Liver (tissue), 9 donors: ENCODE data around the gene LRRC8A. TPM values are rescaled to one million over a fixed set of nuclear protein-coding genes. Genes with fewer than 3 reads are reported as not detected.

Source experiments
- DNase-seq: peaks from one replicate; pipeline ENCODE4 v3.0.0-alpha.2; 2017; ENCODE audit warnings: low spot score
- H3K27ac ChIP-seq, 2 donors: one replicate each; pipeline ENCODE4 v1.7.0; 2013; ENCODE audit warnings: inconsistent platforms in 2 of 2, low read length in 2 of 2, control low read depth in 1 of 2, low read depth in 1 of 2, mild to moderate bottlenecking in 1 of 2
- H3K27me3 ChIP-seq, 4 donors: one replicate each; pipeline versions ENCODE4 v1.6.1 to v1.7.0; 2013; ENCODE audit warnings: low read length in 3 of 4, inconsistent platforms in 1 of 4, mild to moderate bottlenecking in 1 of 4, moderate library complexity in 1 of 4; ENCODE audit not compliant: control insufficient read depth in 4 of 4, insufficient read depth in 4 of 4
- H3K36me3 ChIP-seq, 4 donors: one replicate each; pipeline versions ENCODE4 v1.6.1 to v1.7.0; 2013; ENCODE audit warnings: low read length in 3 of 4, mild to moderate bottlenecking in 3 of 4, low read depth in 1 of 4, moderate library complexity in 1 of 4; ENCODE audit not compliant: control insufficient read depth in 4 of 4, insufficient read depth in 3 of 4
- H3K4me1 ChIP-seq, 4 donors: one replicate each; pipeline versions ENCODE4 v1.6.1 to v1.7.0; 2013; ENCODE audit warnings: low read length in 3 of 4, mild to moderate bottlenecking in 3 of 4, moderate library complexity in 1 of 4; ENCODE audit not compliant: control insufficient read depth in 4 of 4, insufficient read depth in 4 of 4
- H3K4me3 ChIP-seq, 3 donors: one replicate each; pipeline versions ENCODE4 v1.6.1 to v1.7.0; 2013; ENCODE audit warnings: low read length in 3 of 3, control low read depth in 1 of 3, low read depth in 1 of 3, mild to moderate bottlenecking in 1 of 3
- H3K9ac ChIP-seq, 2 donors: one replicate each; pipeline ENCODE4 v1.7.0; 2013; ENCODE audit warnings: low read length in 2 of 2, mild to moderate bottlenecking in 2 of 2, moderate library complexity in 2 of 2, control low read depth in 1 of 2, low read depth in 1 of 2
- H3K9me3 ChIP-seq, 4 donors: one replicate each; pipeline versions ENCODE4 v1.6.1 to v1.7.0; 2013; ENCODE audit warnings: low read length in 3 of 4; ENCODE audit not compliant: control insufficient read depth in 4 of 4
- EGR1 ChIP-seq, 2 donors: IDR thresholded peaks; 2 replicates each; pipeline ENCODE4 v1.6.1; 2016 to 2018; ENCODE audit warnings: antibody characterized with exemption in 2 of 2, low read depth in 2 of 2
- FOXA1 ChIP-seq: IDR thresholded peaks from 2 replicates; pipeline ENCODE4 v1.6.1; 2016; ENCODE audit warnings: antibody characterized with exemption
- FOXA2 ChIP-seq: IDR thresholded peaks from 2 replicates; pipeline ENCODE4 v1.6.1; 2016; ENCODE audit warnings: antibody characterized with exemption
- GABPA ChIP-seq, 2 donors: IDR thresholded peaks in 1 of 2; conservative IDR thresholded peaks in 1 of 2; 2 replicates each; pipeline ENCODE4 v1.6.1; 2016; ENCODE audit warnings: antibody characterized with exemption in 2 of 2, mild to moderate bottlenecking in 1 of 2, moderate library complexity in 1 of 2
- HNF4A ChIP-seq, 2 donors: conservative IDR thresholded peaks; 2 replicates each; pipeline ENCODE4 v1.6.1; 2016; ENCODE audit warnings: antibody characterized with exemption in 2 of 2, mild to moderate bottlenecking in 2 of 2
- HNF4G ChIP-seq: IDR thresholded peaks from 2 replicates; pipeline ENCODE4 v1.6.1; 2016; ENCODE audit warnings: antibody characterized with exemption
- JUND ChIP-seq, 2 donors: IDR thresholded peaks; 2 replicates each; pipeline ENCODE4 v1.6.1; 2016; ENCODE audit warnings: antibody characterized with exemption in 2 of 2
- NR2F2 ChIP-seq: IDR thresholded peaks from 2 replicates; pipeline ENCODE4 v1.6.1; 2016; ENCODE audit warnings: antibody characterized with exemption
- RAD21 ChIP-seq, 2 donors: IDR thresholded peaks; 2 replicates each; pipeline ENCODE4 v1.6.1; 2016; ENCODE audit warnings: antibody characterized with exemption in 2 of 2, mild to moderate bottlenecking in 2 of 2
- RXRA ChIP-seq, 2 donors: IDR thresholded peaks; 2 replicates each; pipeline ENCODE4 v1.6.1; 2017 to 2018; ENCODE audit warnings: antibody characterized with exemption in 2 of 2, mild to moderate bottlenecking in 1 of 2
- SP1 ChIP-seq: IDR thresholded peaks from 2 replicates; pipeline ENCODE4 v1.6.1; 2018; ENCODE audit warnings: antibody characterized with exemption, mild to moderate bottlenecking
- TAF1 ChIP-seq: conservative IDR thresholded peaks from 2 replicates; pipeline ENCODE4 v1.6.1; 2016; ENCODE audit warnings: antibody characterized with exemption, mild to moderate bottlenecking
- YY1 ChIP-seq: IDR thresholded peaks from 2 replicates; pipeline ENCODE4 v1.6.1; 2016; ENCODE audit warnings: antibody characterized with exemption, mild to moderate bottlenecking
- WGBS: extraction: QIAGEN DNeasy Blood & Tissue Kit; methylation state at CpG from one replicate; pipeline ENCODE4 v1.1.7; 2013; 5-methylcytosine and 5-hydroxymethylcytosine counted together
- polyA plus RNA-seq, 2 donors: library from polyadenylated mRNA; stranded (reverse) in 1 of 2; unstranded in 1 of 2; fragments of 200-250 nt in 1 of 2; fragments of >200 nt in 1 of 2; fragmentation: Nextera tagmentation in 1 of 2; extraction: Ambion mirVana in 1 of 2; gene quantifications; one replicate each; pipeline versions ENCODE4 v1.2.1 to v1.2.3, GENCODE V29; 2013 to 2015
- total RNA-seq, 2 donors: library from RNA; depleted of rRNA; stranded (reverse); fragments of >200 nt; gene quantifications; one replicate each; pipeline ENCODE4 v1.2.3, GENCODE V29; 2014
- TF ChIP-seq, protein P1 (sequence below): fragments of 150-350 bp; IDR thresholded peaks from 2 replicates; pipeline ENCODE4 v1.5.1; 2017; ENCODE audit warnings: improper control_type of control experiment, low read depth, low read length; ENCODE audit not compliant: missing input control
- TF ChIP-seq, protein P2 (sequence below): IDR thresholded peaks from 2 replicates; pipeline ENCODE4 v1.6.1; 2016; ENCODE audit warnings: antibody characterized with exemption, mild to moderate bottlenecking
- TF ChIP-seq, protein P3 (sequence below): IDR thresholded peaks from 2 replicates; pipeline ENCODE4 v1.6.1; 2016; ENCODE audit warnings: antibody characterized with exemption
- TF ChIP-seq, protein P4 (sequence below): IDR thresholded peaks from 2 replicates; pipeline ENCODE4 v1.6.1; 2016; ENCODE audit warnings: antibody characterized with exemption
- TF ChIP-seq, protein P5 (sequence below): IDR thresholded peaks from 2 replicates; pipeline ENCODE4 v1.6.1; 2016; ENCODE audit warnings: antibody characterized with exemption
- donor health status: healthy.
- donor health status: healthy.
- donor health status: healthy.
- donor health status: healthy.
- donor health status: healthy.

The LRRC8A gene
- total and polyA plus RNA-seq, 4 donors: 14.6 to 22.8 (median 17.9) TPM

DNA sequence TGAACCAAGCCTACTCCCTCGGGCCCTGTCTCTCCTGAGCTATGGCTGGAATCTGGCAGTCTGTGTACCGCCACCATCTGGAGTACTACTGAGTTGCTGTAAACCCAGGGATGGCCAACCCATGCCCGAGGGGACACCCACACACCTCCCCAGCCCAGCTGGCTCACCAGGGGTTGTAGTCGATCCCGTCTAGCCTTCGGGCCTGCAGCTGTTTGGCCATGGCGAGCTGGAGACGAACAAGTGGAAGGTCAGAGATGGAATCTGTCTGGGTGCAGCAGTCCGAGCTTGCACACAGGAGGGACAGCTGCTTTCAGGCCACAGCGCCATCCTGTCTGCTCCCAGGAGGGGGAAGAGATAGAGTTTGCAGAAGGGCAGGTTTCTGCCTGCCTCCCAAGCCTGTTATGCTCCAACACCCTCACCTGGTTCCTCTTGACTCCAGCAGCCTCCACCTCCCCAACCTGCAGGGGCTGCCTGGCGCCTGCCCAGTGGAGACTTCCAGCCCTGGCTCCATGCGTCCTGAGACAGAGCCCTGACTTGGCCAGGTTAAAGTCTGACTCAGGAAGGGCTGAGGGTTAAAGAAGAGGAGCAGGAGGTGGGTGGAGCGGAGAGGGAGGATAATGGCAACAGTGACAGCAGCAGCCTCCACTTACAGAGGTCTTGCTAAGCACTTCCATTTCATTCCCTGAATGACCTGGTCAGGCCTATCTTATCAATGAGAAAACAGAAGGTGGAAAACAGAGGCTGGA is 36.6 kb upstream of the LRRC8A start:
- H3K27me3 ChIP-seq: no peaks in the 10 kb centered on the region
- H3K4me3 ChIP-seq: no peak overlapping the region
- peaks cover 0 to 5% (median 2%) of the 10 kb centered on the region in 4 donors for H3K4me1 ChIP-seq
- H3K9me3 ChIP-seq: no peaks in the 10 kb centered on the region
- H3K36me3 ChIP-seq: peaks cover 0 to 9% (median 5%) of the 10 kb centered on the region in 4 donors
- no peak overlapping the region for H3K27ac ChIP-seq
- no peak for DNase-seq
- TF ChIP-seq HNF4G (no peak), FOXA2 (no peak), RAD21 (IDR thresholded peaks at IDR 0.05) (no peak), RXRA (IDR thresholded peaks at IDR 0.05) (no peak), GABPA (IDR thresholded peaks at IDR 0.05 in 1 of 2, conservative IDR thresholded peaks at IDR 0.05 in 1 of 2) (no peak), TAF1 (no peak), EGR1 (IDR thresholded peaks at IDR 0.05; ENCODE audit: low read depth in 2 of 2) (no peak), HNF4A (conservative IDR thresholded peaks at IDR 0.05) (no peak), SP1 (no peak), YY1 (no peak), NR2F2 (no peak), FOXA1 (no peak), JUND (IDR thresholded peaks at IDR 0.05) (no peak)
- TF ChIP-seq, protein P1, sequence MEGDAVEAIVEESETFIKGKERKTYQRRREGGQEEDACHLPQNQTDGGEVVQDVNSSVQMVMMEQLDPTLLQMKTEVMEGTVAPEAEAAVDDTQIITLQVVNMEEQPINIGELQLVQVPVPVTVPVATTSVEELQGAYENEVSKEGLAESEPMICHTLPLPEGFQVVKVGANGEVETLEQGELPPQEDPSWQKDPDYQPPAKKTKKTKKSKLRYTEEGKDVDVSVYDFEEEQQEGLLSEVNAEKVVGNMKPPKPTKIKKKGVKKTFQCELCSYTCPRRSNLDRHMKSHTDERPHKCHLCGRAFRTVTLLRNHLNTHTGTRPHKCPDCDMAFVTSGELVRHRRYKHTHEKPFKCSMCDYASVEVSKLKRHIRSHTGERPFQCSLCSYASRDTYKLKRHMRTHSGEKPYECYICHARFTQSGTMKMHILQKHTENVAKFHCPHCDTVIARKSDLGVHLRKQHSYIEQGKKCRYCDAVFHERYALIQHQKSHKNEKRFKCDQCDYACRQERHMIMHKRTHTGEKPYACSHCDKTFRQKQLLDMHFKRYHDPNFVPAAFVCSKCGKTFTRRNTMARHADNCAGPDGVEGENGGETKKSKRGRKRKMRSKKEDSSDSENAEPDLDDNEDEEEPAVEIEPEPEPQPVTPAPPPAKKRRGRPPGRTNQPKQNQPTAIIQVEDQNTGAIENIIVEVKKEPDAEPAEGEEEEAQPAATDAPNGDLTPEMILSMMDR: no peak
- TF ChIP-seq, protein P2, sequence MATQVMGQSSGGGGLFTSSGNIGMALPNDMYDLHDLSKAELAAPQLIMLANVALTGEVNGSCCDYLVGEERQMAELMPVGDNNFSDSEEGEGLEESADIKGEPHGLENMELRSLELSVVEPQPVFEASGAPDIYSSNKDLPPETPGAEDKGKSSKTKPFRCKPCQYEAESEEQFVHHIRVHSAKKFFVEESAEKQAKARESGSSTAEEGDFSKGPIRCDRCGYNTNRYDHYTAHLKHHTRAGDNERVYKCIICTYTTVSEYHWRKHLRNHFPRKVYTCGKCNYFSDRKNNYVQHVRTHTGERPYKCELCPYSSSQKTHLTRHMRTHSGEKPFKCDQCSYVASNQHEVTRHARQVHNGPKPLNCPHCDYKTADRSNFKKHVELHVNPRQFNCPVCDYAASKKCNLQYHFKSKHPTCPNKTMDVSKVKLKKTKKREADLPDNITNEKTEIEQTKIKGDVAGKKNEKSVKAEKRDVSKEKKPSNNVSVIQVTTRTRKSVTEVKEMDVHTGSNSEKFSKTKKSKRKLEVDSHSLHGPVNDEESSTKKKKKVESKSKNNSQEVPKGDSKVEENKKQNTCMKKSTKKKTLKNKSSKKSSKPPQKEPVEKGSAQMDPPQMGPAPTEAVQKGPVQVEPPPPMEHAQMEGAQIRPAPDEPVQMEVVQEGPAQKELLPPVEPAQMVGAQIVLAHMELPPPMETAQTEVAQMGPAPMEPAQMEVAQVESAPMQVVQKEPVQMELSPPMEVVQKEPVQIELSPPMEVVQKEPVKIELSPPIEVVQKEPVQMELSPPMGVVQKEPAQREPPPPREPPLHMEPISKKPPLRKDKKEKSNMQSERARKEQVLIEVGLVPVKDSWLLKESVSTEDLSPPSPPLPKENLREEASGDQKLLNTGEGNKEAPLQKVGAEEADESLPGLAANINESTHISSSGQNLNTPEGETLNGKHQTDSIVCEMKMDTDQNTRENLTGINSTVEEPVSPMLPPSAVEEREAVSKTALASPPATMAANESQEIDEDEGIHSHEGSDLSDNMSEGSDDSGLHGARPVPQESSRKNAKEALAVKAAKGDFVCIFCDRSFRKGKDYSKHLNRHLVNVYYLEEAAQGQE: no peak
- TF ChIP-seq, protein P3, sequence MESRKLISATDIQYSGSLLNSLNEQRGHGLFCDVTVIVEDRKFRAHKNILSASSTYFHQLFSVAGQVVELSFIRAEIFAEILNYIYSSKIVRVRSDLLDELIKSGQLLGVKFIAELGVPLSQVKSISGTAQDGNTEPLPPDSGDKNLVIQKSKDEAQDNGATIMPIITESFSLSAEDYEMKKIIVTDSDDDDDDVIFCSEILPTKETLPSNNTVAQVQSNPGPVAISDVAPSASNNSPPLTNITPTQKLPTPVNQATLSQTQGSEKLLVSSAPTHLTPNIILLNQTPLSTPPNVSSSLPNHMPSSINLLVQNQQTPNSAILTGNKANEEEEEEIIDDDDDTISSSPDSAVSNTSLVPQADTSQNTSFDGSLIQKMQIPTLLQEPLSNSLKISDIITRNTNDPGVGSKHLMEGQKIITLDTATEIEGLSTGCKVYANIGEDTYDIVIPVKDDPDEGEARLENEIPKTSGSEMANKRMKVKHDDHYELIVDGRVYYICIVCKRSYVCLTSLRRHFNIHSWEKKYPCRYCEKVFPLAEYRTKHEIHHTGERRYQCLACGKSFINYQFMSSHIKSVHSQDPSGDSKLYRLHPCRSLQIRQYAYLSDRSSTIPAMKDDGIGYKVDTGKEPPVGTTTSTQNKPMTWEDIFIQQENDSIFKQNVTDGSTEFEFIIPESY: no peak
- TF ChIP-seq, protein P4, sequence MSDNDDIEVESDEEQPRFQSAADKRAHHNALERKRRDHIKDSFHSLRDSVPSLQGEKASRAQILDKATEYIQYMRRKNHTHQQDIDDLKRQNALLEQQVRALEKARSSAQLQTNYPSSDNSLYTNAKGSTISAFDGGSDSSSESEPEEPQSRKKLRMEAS: no peak
- TF ChIP-seq, protein P5, sequence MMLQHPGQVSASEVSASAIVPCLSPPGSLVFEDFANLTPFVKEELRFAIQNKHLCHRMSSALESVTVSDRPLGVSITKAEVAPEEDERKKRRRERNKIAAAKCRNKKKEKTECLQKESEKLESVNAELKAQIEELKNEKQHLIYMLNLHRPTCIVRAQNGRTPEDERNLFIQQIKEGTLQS: no peak
- WGBS: 93% methylated on average over 13 of the region's 13 CpGs
- no peak overlapping the region for H3K9ac ChIP-seq
